Smooth muscle cell (in vitro differentiated cells): ENCODE data around the gene PLD4. TPM values are rescaled to one million over a fixed set of nuclear protein-coding genes. Genes with fewer than 3 reads are reported as not detected.
A peak's percentile ranks its signal among the peaks of the same experiment; 100 is the strongest.

Experiments used
- DNase-seq: peaks from one replicate; lab custom pipeline; 2025; ENCODE audit not compliant: unreplicated experiment; lab: John Stamatoyannopoulos, UW
- H2AFZ ChIP-seq: fragments of 200-600 bp; sonication (generic); 2 replicates; pipeline ENCODE4 v1.6.0; 2016; ENCODE audit warnings: antibody characterized with exemption, low read depth, mild to moderate bottlenecking
- H3F3A ChIP-seq: fragments of 200-600 bp; sonication (generic); 2 replicates; pipeline ENCODE4 v1.6.0; 2017; ENCODE audit warnings: antibody characterized with exemption, low read depth
- H3K27ac ChIP-seq: fragments of 200-600 bp; sonication (generic); 2 replicates; pipeline ENCODE4 v1.5.1; 2016; ENCODE audit warnings: low read depth, mild to moderate bottlenecking
- H3K27me3 ChIP-seq: fragments of 200-600 bp; sonication (generic); 2 replicates; pipeline ENCODE4 v1.6.1; 2016; ENCODE audit warnings: low read depth, mild to moderate bottlenecking
- H3K36me3 ChIP-seq: fragments of 200-600 bp; sonication (generic); 2 replicates; pipeline ENCODE4 v1.5.1; 2016; ENCODE audit warnings: low read depth
- H3K4me1 ChIP-seq: fragments of 200-600 bp; sonication (generic); 2 replicates; pipeline ENCODE4 v1.5.1; 2016; ENCODE audit warnings: low read depth
- H3K4me2 ChIP-seq: fragments of 200-600 bp; sonication (generic); 2 replicates; pipeline ENCODE4 v1.6.0; 2016; ENCODE audit warnings: mild to moderate bottlenecking
- H3K4me3 ChIP-seq: fragments of 200-600 bp; sonication (generic); 2 replicates; pipeline ENCODE4 v1.5.1; 2016; ENCODE audit warnings: mild to moderate bottlenecking
- H3K79me2 ChIP-seq: fragments of 200-600 bp; sonication (generic); 2 replicates; pipeline ENCODE4 v1.6.0; 2016; ENCODE audit warnings: low read depth, mild to moderate bottlenecking
- H3K9ac ChIP-seq: fragments of 200-600 bp; sonication (generic); 2 replicates; pipeline ENCODE4 v1.6.0; 2016; ENCODE audit warnings: low read depth
- H3K9me3 ChIP-seq: fragments of 200-600 bp; sonication (generic); replicated peaks from 2 replicates; pipeline ENCODE4 v1.5.1; 2016; ENCODE audit warnings: low read depth
- H4K20me1 ChIP-seq: fragments of 200-600 bp; sonication (generic); 2 replicates; pipeline ENCODE4 v1.6.0; 2016; ENCODE audit warnings: low read depth
- WGBS: methylation state at CpG from one replicate; pipeline ENCODE4 v1.1.7; 2016; ENCODE audit warnings: low lambda C conversion rate; 5-methylcytosine and 5-hydroxymethylcytosine counted together
- polyA plus RNA-seq: library from polyadenylated mRNA; unstranded; fragments of >200 nt; fragmentation: Nextera tagmentation; extraction: Ambion mirVana; gene quantifications from 2 replicates; pipeline ENCODE4 v1.2.1, GENCODE V29; 2016
- total RNA-seq: library from RNA; depleted of rRNA; stranded (reverse); fragments of >200 nt; gene quantifications from 2 replicates; pipeline ENCODE4 v1.2.3, GENCODE V29; 2014
- TF ChIP-seq, protein P1 (sequence below): fragments of 200-600 bp; sonication (generic); IDR thresholded peaks from 2 replicates; pipeline ENCODE4 v1.5.1; 2017; ENCODE audit warnings: borderline replicate concordance, mild to moderate bottlenecking, antibody characterized with exemption; ENCODE audit not compliant: insufficient read depth, poor library complexity, severe bottlenecking

Gene PLD4
- total and polyA plus RNA-seq, 2 experiments from 2014 or later = 0.06 to 0.09 TPM

DNA sequence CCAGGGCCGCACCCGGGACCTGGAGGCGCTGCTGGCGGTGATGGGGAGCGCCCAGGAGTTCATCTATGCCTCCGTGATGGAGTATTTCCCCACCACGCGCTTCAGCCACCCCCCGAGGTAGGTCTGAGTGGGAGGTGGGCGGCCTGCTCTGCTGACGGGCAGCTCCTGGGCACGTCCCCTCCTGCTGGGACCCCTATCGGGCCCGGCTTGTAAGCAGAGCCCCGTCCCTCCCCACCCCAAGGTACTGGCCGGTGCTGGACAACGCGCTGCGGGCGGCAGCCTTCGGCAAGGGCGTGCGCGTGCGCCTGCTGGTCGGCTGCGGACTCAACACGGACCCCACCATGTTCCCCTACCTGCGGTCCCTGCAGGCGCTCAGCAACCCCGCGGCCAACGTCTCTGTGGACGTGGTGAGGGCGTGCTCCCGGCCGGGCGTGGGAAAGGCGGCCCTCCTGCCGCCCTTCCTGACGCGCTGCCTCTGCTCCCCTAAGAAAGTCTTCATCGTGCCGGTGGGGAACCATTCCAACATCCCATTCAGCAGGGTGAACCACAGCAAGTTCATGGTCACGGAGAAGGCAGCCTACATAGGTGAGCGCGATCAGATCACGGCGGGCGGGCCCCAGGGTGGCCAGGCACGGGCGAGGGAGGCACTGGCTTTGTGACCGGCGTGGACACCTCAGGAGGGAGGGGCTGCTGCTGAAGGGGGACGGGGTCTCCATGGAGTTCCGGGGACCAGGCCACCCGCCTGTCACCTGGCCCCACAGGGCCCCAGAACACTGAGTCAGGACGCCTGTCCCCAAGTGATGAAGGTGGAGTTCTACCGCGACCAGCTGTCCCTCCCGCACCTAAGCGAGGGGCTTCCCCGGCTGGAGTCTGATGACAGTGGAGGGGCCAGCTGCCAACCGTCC is 7.3 kb downstream of the PLD4 start:
- TF ChIP-seq, protein P1, sequence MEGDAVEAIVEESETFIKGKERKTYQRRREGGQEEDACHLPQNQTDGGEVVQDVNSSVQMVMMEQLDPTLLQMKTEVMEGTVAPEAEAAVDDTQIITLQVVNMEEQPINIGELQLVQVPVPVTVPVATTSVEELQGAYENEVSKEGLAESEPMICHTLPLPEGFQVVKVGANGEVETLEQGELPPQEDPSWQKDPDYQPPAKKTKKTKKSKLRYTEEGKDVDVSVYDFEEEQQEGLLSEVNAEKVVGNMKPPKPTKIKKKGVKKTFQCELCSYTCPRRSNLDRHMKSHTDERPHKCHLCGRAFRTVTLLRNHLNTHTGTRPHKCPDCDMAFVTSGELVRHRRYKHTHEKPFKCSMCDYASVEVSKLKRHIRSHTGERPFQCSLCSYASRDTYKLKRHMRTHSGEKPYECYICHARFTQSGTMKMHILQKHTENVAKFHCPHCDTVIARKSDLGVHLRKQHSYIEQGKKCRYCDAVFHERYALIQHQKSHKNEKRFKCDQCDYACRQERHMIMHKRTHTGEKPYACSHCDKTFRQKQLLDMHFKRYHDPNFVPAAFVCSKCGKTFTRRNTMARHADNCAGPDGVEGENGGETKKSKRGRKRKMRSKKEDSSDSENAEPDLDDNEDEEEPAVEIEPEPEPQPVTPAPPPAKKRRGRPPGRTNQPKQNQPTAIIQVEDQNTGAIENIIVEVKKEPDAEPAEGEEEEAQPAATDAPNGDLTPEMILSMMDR = no peak
- Histone ChIP-seq H3K4me2 (peak overlapping the region; percentile 93), H3K9me3 (no peaks in the 10 kb centered on the region), H3F3A (no peaks in the 10 kb centered on the region), H3K79me2 (no peaks in the 10 kb centered on the region), H3K4me3 (peak overlapping the region; percentile 72), H3K27me3 (peaks cover 33% of the 10 kb centered on the region), H3K36me3 (no peaks in the 10 kb centered on the region), H3K27ac (no peak overlapping the region), H3K4me1 (no peaks in the 10 kb centered on the region), H4K20me1 (no peaks in the 10 kb centered on the region), H3K9ac (no peak overlapping the region), H2AFZ (peak overlapping the region; percentile 79)
- 46% methylated on average over 50 of the region's 64 CpGs for WGBS
- no peak for DNase-seq

DNA sequence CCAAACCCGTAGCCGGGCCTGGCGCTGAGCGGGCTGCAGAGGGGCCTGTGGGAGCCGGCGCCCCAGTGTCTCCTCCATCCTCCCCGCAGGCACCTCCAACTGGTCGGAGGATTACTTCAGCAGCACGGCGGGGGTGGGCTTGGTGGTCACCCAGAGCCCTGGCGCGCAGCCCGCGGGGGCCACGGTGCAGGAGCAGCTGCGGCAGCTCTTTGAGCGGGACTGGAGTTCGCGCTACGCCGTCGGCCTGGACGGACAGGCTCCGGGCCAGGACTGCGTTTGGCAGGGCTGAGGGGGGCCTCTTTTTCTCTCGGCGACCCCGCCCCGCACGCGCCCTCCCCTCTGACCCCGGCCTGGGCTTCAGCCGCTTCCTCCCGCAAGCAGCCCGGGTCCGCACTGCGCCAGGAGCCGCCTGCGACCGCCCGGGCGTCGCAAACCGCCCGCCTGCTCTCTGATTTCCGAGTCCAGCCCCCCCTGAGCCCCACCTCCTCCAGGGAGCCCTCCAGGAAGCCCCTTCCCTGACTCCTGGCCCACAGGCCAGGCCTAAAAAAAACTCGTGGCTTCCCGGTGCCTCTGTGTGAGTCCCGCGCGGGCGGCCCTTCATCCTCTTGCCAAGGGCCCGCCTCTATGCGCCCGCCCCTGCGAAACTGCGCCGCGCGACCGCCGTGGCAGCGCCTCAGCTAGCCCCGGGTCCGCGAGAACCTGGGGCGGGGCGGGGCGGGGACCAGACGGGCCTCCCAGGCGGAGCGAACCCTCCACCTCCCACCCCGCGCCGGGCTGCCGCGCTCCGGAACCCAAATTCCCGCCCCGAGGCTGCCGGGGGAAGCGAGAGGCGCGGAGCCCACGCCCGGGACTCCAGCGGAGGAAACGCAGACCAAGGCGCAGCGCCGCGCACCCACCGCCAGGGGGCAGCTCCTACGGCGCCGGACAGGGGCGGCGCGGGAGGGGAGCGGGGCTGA is 8.3 kb downstream of the PLD4 start:
- Histone ChIP-seq H3K27ac (no peak overlapping the region), H3K4me2 (peak overlapping the region; percentile 93), H3K4me3 (peak overlapping the region; percentile 72), H2AFZ (peak overlapping the region; percentile 79), H3K9me3 (no peaks in the 10 kb centered on the region), H3K36me3 (no peaks in the 10 kb centered on the region), H3K4me1 (no peaks in the 10 kb centered on the region), H3K9ac (no peak overlapping the region), H4K20me1 (no peaks in the 10 kb centered on the region), H3F3A (no peaks in the 10 kb centered on the region), H3K79me2 (no peaks in the 10 kb centered on the region), H3K27me3 (peaks cover 33% of the 10 kb centered on the region)
- 5% methylated on average over 68 of the region's 100 CpGs for WGBS
- peak; percentile 69 for DNase-seq
- TF ChIP-seq, protein P1 = peak; percentile 74

DNA sequence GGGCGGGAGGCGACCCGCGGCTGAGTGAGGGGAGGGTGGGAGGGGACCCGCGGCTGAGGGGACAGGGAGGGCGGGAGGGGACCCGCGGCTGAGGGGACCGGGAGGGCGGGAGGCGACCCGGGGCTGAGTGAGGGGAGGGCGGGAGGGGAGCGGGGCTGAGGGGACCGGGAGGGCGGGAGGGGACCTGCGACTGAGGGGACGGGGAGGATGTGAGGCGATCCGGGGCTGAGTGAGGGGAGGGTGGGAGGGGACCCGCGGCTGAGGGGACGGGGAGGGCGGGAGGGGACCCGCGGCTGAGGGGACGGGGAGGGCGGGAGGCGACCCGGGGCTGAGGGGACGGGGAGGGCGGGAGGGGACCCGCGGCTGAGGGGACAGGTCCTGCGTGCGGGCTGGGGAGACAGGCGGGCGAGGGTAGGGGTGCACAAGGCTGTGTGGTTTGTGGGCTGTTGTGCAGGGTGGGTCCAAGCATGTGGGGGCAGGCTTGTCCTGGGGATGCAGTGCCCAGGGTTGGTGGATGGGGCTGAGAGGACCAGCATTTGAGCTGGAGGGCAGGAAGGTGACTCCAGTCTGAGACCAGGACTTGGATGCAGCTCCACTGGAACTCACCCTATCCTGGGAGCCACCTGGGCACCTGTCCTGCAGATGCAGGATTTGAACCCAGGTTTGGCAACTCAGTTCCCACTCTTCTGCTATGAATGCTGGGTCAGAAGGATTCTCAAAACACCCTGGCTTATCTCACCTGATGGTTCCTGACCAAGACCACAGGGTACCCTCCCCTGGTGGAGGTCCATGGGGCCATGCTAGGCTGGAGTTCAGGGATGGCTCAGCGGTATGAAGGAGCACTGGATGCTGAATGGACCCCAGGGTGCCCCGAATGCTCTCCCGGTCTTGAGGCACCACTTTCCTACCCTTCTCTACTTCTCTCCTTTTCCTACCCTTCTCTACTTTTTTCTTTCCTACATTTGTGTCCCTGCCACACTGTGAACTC is 9.4 kb downstream of the PLD4 start:
- H3F3A ChIP-seq = no peaks in the 10 kb centered on the region
- TF ChIP-seq, protein P1 = no peak
- H3K4me2 ChIP-seq = peak overlapping the region; percentile 93
- no peaks in the 10 kb centered on the region for H4K20me1 ChIP-seq
- no peak for DNase-seq
- H3K27ac ChIP-seq = no peak overlapping the region
- no peak overlapping the region for H3K9ac ChIP-seq
- H3K27me3 ChIP-seq = peaks cover 35% of the 10 kb centered on the region
- WGBS = 66% methylated on average over 4 of the region's 42 CpGs
- no peaks in the 10 kb centered on the region for H3K4me1 ChIP-seq
- no peak overlapping the region for H2AFZ ChIP-seq
- H3K4me3 ChIP-seq = peak overlapping the region; percentile 72
- no peaks in the 10 kb centered on the region for H3K79me2 ChIP-seq
- H3K36me3 ChIP-seq = no peaks in the 10 kb centered on the region
- no peaks in the 10 kb centered on the region for H3K9me3 ChIP-seq
